ENCODE results near the gene RPL36. TPM values are rescaled to one million over a fixed set of nuclear protein-coding genes. Genes with fewer than 3 reads are reported as not detected.

The RPL36 gene
- total and polyA plus RNA-seq, 2 donors (not counting 3 experiments of a cell fraction or from before 2014, with no cell fraction given): 1,033 to 1,084 TPM

DNA sequence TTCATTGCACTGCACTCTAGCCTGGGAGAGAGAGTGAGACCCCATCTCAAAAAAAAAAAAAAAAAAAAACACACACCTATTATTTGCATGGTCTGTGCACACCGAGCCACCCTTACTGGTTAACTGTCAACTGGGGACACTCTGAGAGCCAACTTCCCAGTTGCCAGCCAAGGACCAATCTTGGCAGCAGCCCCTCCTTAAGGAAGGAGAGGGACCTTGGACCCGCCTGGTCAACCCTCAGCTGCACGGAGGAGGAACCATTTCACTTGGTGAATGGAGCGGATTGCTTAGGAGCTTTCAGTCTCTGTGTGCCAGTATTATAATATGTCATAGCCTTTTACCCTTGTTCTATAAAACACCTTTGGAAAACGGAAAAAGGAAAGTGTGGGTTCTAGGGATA is 34.7 kb upstream of the RPL36 start:
- no TSS peak for BruUV-seq (replicated peaks)
- Histone ChIP-seq H3K9me3 (replicated peaks; ENCODE audit: control insufficient read depth, insufficient read depth, low read length) (no peaks in the 10 kb centered on the region), H3K9ac (replicated peaks; ENCODE audit: extremely low read depth, insufficient read depth, low read length) (no peak overlapping the region), H4K20me1 (replicated peaks; ENCODE audit: control insufficient read depth, extremely low read depth, insufficient read depth, low read length) (no peaks in the 10 kb centered on the region), H3K9me1 (replicated peaks; ENCODE audit: control insufficient read depth, extremely low read depth, insufficient read depth, low read length) (no peaks in the 10 kb centered on the region), H3K27ac (ENCODE audit: insufficient read depth, low read depth, low read length) (no peak overlapping the region), H3K4me1 (ENCODE audit: control insufficient read depth, extremely low read depth, insufficient read depth, low read length) (no peaks in the 10 kb centered on the region), H2AFZ (ENCODE audit: low read depth, low read length) (no peak overlapping the region), H3K27me3 (ENCODE audit: control insufficient read depth in 2 of 2, insufficient read depth in 2 of 2, low read length in 2 of 2) (no peaks in the 10 kb centered on the region), H3K36me3 (ENCODE audit: control insufficient read depth in 2 of 2, extremely low read depth in 1 of 2, insufficient read depth in 2 of 2, low read length in 2 of 2) (peaks cover 22 to 49% of the 10 kb centered on the region in 2 experiments), H3K79me2 (ENCODE audit: control insufficient read depth, insufficient read depth, low read length) (no peaks in the 10 kb centered on the region), H3K4me3 (replicated peaks in 1 of 3; ENCODE audit: insufficient read depth in 1 of 3, low read depth in 1 of 3, low read length in 3 of 3) (no peak overlapping the region), H3K4me2 (ENCODE audit: insufficient read depth, low read length) (no peak overlapping the region)
- CTCF ChIA-PET: interaction anchor here (1.0 to 1.5 kb wide), 2 partner anchors 10 to 35 kb away, joined by 3 to 4 read pairs; no protein-coding TSS in a partner anchor
- intact Hi-C loops (cut with micrococcal nuclease): no loop called here
- TF ChIP-seq CTCF (IDR thresholded peaks at IDR 0.05; ENCODE audit: extremely low read depth in 1 of 2, insufficient read depth in 1 of 2, low read depth in 1 of 2, low read length in 2 of 2) (no peak), EZH2 (IDR thresholded peaks at IDR 0.05; ENCODE audit: borderline replicate concordance, low read depth, low read length, severe bottlenecking) (no peak), POLR2AphosphoS5 (IDR thresholded peaks at IDR 0.05; ENCODE audit: insufficient read depth, low read depth, low read length) (no peak), JUN (IDR thresholded peaks at IDR 0.05; ENCODE audit: borderline replicate concordance, insufficient read depth, insufficient read length, low read depth) (no peak), POLR2A (IDR thresholded peaks at IDR 0.05; ENCODE audit: low read depth, low read length) (no peak)
- dilution Hi-C loops (cut with MboI; ENCODE audit: extremely low pct_ligation_motif_present, low sequenced_read_pairs): no loop called here
- POLR2A ChIA-PET: no interaction called here
- no peak for DNase-seq (ENCODE audit: low read depth, low spot score)
- FAIRE-seq: no peak

GRCh38 chr19:5661483-5661882 is 28.6 kb upstream of the RPL36 start:
- peaks cover 31 to 57% of the 10 kb centered on the region in 2 experiments for H3K36me3 ChIP-seq (ENCODE audit: control insufficient read depth in 2 of 2, extremely low read depth in 1 of 2, insufficient read depth in 2 of 2, low read length in 2 of 2)
- no peak overlapping the region for H3K4me3 ChIP-seq (replicated peaks in 1 of 3; ENCODE audit: insufficient read depth in 1 of 3, low read depth in 1 of 3, low read length in 3 of 3)
- CTCF ChIA-PET: no interaction called here
- intact Hi-C loops (cut with micrococcal nuclease): no loop called here
- H3K4me2 ChIP-seq (ENCODE audit: insufficient read depth, low read length): no peak overlapping the region
- DNase-seq (ENCODE audit: low read depth, low spot score): no peak
- no peak overlapping the region for H3K9ac ChIP-seq (replicated peaks; ENCODE audit: extremely low read depth, insufficient read depth, low read length)
- no peaks in the 10 kb centered on the region for H3K27me3 ChIP-seq (ENCODE audit: control insufficient read depth in 2 of 2, insufficient read depth in 2 of 2, low read length in 2 of 2)
- no peak for FAIRE-seq
- BruUV-seq (replicated peaks): no TSS peak
- no peak overlapping the region for H2AFZ ChIP-seq (ENCODE audit: low read depth, low read length)
- H3K4me1 ChIP-seq (ENCODE audit: control insufficient read depth, extremely low read depth, insufficient read depth, low read length): no peaks in the 10 kb centered on the region
- no peaks in the 10 kb centered on the region for H3K9me3 ChIP-seq (replicated peaks; ENCODE audit: control insufficient read depth, insufficient read depth, low read length)
- no peak for TF ChIP-seq JUN (IDR thresholded peaks at IDR 0.05; ENCODE audit: borderline replicate concordance, insufficient read depth, insufficient read length, low read depth)
- no peak for TF ChIP-seq EZH2 (IDR thresholded peaks at IDR 0.05; ENCODE audit: borderline replicate concordance, low read depth, low read length, severe bottlenecking)
- no peak for TF ChIP-seq MAX (IDR thresholded peaks at IDR 0.05; ENCODE audit: insufficient read depth, insufficient read length)
- no peak for TF ChIP-seq POLR2AphosphoS5 (IDR thresholded peaks at IDR 0.05; ENCODE audit: insufficient read depth, low read depth, low read length)
- no peak for TF ChIP-seq FOS (IDR thresholded peaks at IDR 0.05; ENCODE audit: borderline replicate concordance, insufficient read depth, low read length)
- H4K20me1 ChIP-seq (replicated peaks; ENCODE audit: control insufficient read depth, extremely low read depth, insufficient read depth, low read length): no peaks in the 10 kb centered on the region
- H3K27ac ChIP-seq (ENCODE audit: insufficient read depth, low read depth, low read length): no peak overlapping the region
- dilution Hi-C loops (cut with MboI; ENCODE audit: extremely low pct_ligation_motif_present, low sequenced_read_pairs): no loop called here
- no peaks in the 10 kb centered on the region for H3K79me2 ChIP-seq (ENCODE audit: control insufficient read depth, insufficient read depth, low read length)
- H3K9me1 ChIP-seq (replicated peaks; ENCODE audit: control insufficient read depth, extremely low read depth, insufficient read depth, low read length): no peaks in the 10 kb centered on the region
- POLR2A ChIA-PET: no interaction called here
